Effector memory CD8-positive, alpha-beta T cell (primary cell): ENCODE measurements around the gene TMEM100.

Experiments used
- ATAC-seq: fragments of 150-1000 bp; cut with Tn5 transposase; replicated peaks from 2 replicates; pipeline ENCODE4 v1.10.0; 2021; ENCODE audit warnings: mild to moderate bottlenecking, moderate library complexity
- DNase-seq, 3 experiments: peaks; one replicate each; pipeline ENCODE4 v3.0.0; 2021
- H3K27ac Mint-ChIP-seq, 2 donors: one replicate each; pipeline ENCODE4 v1.8.0; 2022; ENCODE audit warnings: mild to moderate bottlenecking in 2 of 2, mixed read lengths in 2 of 2, moderate library complexity in 2 of 2
- H3K27me3 Mint-ChIP-seq, 2 donors: one replicate each; pipeline ENCODE4 v1.8.0; 2022; ENCODE audit warnings: mixed read lengths in 2 of 2
- H3K36me3 Mint-ChIP-seq: one replicate; pipeline ENCODE4 v1.8.0; 2022; ENCODE audit warnings: mild to moderate bottlenecking, moderate library complexity, mixed read lengths; ENCODE audit not compliant: insufficient read depth
- H3K4me1 Mint-ChIP-seq, 2 donors: one replicate each; pipeline ENCODE4 v1.8.0; 2022; ENCODE audit warnings: low read depth in 2 of 2, mixed read lengths in 2 of 2
- H3K4me3 Mint-ChIP-seq, 2 donors: one replicate each; pipeline ENCODE4 v1.8.0; 2022; ENCODE audit warnings: mild to moderate bottlenecking in 2 of 2, mixed read lengths in 2 of 2, moderate library complexity in 2 of 2
- H3K9me3 Mint-ChIP-seq, 2 donors: one replicate each; pipeline ENCODE4 v1.8.0; 2022; ENCODE audit warnings: mixed read lengths in 2 of 2

TMEM100 gene

GRCh38 chr17:55756689-55757088 lies 34.0 kb upstream of the TMEM100 start:
- ATAC-seq (no peak), DNase-seq (no peak)
- Mint-ChIP-seq H3K27me3 (no peaks in the 10 kb centered on the region), H3K4me1 (peaks cover 8 to 11% of the 10 kb centered on the region in 2 donors), H3K9me3 (no peaks in the 10 kb centered on the region), H3K4me3 (no peak overlapping the region), H3K27ac (no peak overlapping the region), H3K36me3 (no peaks in the 10 kb centered on the region)

GRCh38 chr17:55751720-55752250 lies 29.1 kb upstream of the TMEM100 start:
- H3K36me3 Mint-ChIP-seq, result no peaks in the 10 kb centered on the region
- DNase-seq (no peak), ATAC-seq (no peak)
- peak overlapping the region; percentile 77 to 84 for H3K4me3 Mint-ChIP-seq
- H3K9me3 Mint-ChIP-seq, result no peaks in the 10 kb centered on the region
- peak overlapping the region; percentile 89 to 91 for H3K27ac Mint-ChIP-seq
- H3K4me1 Mint-ChIP-seq, result peaks cover 13 to 25% of the 10 kb centered on the region in 2 donors
- H3K27me3 Mint-ChIP-seq, result peaks cover 14 to 21% of the 10 kb centered on the region in 2 donors

GRCh38 chr17:55750750-55751657 lies 28.3 kb upstream of the TMEM100 start, which contains the start of gene PCTP:
PCTP (plus strand) TSS chr17:55751051; CDS start chr17:55751104, 53 bp downstream.
- Mint-ChIP-seq H3K4me1 (peaks cover 13 to 25% of the 10 kb centered on the region in 2 donors), H3K27me3 (peaks cover 20 to 29% of the 10 kb centered on the region in 2 donors), H3K36me3 (no peaks in the 10 kb centered on the region), H3K27ac (peak within 1 kb of the TSS; percentile 89 to 91), H3K9me3 (no peaks in the 10 kb centered on the region), H3K4me3 (peak within 1 kb of the TSS; percentile 77 to 84)
- DNase-seq (peak; percentile 63 to 73 (median 70)), ATAC-seq (peak; percentile 96)

DNA sequence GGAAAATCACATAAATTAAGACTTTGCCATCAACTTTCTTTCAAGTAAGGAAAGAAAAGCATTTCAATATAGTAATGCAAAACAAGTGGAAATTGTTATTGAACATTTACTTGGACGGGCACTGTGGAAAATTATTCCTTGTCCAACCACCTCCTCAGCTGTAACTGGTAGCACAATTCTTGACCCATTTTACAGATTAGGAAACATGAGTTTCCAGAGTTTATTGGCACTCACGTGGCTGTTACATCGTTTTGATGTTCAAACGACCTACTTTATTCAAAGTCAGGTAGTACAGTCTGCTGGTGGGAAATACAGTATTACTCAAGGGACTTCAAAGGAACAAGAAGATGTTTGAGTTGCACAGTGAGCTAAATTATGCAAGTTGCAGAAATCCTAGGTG lies 27.3 kb upstream of the TMEM100 start:
- Mint-ChIP-seq H3K9me3 (no peaks in the 10 kb centered on the region), H3K4me1 (peaks cover 13 to 25% of the 10 kb centered on the region in 2 donors)
- DNase-seq, result no peak

DNA sequence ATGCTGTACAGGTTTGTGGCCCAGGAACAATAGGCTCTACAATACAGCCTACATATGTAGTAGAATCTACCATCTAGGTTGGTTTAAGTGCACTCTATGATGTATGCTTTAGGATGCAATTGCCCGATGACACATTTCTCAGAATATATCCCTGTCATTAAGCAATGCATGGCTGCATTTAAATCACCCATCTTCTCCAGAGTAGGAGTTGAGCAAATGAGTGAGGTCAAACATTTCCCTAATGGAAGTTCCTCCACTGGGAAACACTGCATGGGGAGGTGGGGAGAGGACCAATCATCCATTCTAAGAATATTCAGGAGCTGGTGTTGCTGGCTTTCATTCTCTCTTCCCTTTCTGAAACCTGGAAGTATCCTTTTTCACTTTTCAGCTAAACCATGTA lies 26.2 kb upstream of the TMEM100 start:
- no peak overlapping the region for H3K4me3 Mint-ChIP-seq
- no peaks in the 10 kb centered on the region for H3K36me3 Mint-ChIP-seq
- DNase-seq (no peak), ATAC-seq (no peak)
- no peak overlapping the region for H3K27ac Mint-ChIP-seq
- H3K4me1 Mint-ChIP-seq, result peaks cover 13 to 25% of the 10 kb centered on the region in 2 donors
- H3K9me3 Mint-ChIP-seq, result no peaks in the 10 kb centered on the region
- H3K27me3 Mint-ChIP-seq, result peaks cover 30 to 40% of the 10 kb centered on the region in 2 donors

More for the DNA sequence above, 27.3 kb upstream of the TMEM100 start:
- ATAC-seq, result no peak
- Mint-ChIP-seq H3K4me3 (peak overlapping the region; percentile 77 to 84), H3K27ac (no peak overlapping the region), H3K27me3 (peaks cover 30 to 39% of the 10 kb centered on the region in 2 donors), H3K36me3 (no peaks in the 10 kb centered on the region)

DNA sequence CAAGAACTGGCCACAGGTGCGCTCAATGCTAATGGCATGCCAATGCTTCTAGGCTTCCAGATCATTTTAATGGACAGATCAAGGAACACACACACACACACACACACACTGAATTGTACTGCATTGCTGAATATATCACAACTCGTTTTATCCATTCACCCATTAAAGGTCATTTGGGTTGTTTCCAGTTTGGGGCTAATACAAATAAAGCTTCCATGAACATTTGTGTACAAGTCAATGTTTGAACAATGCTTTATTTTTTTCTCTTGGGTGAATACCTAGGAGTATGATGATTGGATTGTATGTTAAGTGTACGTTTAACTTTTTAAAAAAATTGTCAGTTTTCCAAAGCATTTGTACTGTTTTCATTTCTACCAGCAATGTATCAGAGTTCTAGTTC lies 24.5 kb upstream of the TMEM100 start:
- peaks cover 34 to 40% of the 10 kb centered on the region in 2 donors for H3K27me3 Mint-ChIP-seq
- no peak for DNase-seq
- H3K4me1 Mint-ChIP-seq, result peaks cover 7 to 18% of the 10 kb centered on the region in 2 donors
- no peak overlapping the region for H3K27ac Mint-ChIP-seq
- no peaks in the 10 kb centered on the region for H3K9me3 Mint-ChIP-seq
- H3K4me3 Mint-ChIP-seq, result no peak overlapping the region
- no peak for ATAC-seq
- no peaks in the 10 kb centered on the region for H3K36me3 Mint-ChIP-seq

- Mint-ChIP-seq H3K4me1 (peaks cover 3 to 12% of the 10 kb centered on the region in 2 donors), H3K4me3 (no peak overlapping the region), H3K9me3 (no peaks in the 10 kb centered on the region), H3K27me3 (peaks cover 37 to 40% of the 10 kb centered on the region in 2 donors), H3K27ac (no peak overlapping the region), H3K36me3 (no peaks in the 10 kb centered on the region)
- DNase-seq, result no peak
- ATAC-seq, result no peak
Observed at GRCh38 chr17:55746466-55746865, 23.8 kb upstream of the TMEM100 start.

DNA sequence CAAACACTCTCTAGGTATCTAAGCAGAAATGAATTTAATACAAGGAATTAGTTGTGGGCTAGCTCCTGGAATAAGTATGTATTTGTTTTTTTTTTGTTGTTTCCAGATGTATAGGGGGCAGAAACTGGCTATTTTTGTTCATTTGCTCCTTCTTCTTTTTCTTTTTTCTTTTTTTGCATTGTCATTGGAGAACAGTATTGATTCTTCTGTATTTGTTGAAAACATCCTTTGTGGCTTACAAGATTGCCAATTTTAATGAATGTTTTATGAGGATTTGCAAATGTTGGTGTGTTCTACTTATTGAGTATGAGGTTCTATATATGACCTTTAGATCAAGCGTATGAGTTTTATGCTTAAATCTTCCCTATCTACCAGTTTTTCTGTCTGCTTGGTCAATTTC lies 22.6 kb upstream of the TMEM100 start:
- no peak for ATAC-seq
- Mint-ChIP-seq H3K27ac (no peak overlapping the region), H3K9me3 (no peaks in the 10 kb centered on the region), H3K4me1 (peaks cover 0 to 2% of the 10 kb centered on the region in 2 donors), H3K4me3 (no peak overlapping the region), H3K27me3 (peaks cover 37 to 40% of the 10 kb centered on the region in 2 donors), H3K36me3 (no peaks in the 10 kb centered on the region)
- DNase-seq, result no peak

DNA sequence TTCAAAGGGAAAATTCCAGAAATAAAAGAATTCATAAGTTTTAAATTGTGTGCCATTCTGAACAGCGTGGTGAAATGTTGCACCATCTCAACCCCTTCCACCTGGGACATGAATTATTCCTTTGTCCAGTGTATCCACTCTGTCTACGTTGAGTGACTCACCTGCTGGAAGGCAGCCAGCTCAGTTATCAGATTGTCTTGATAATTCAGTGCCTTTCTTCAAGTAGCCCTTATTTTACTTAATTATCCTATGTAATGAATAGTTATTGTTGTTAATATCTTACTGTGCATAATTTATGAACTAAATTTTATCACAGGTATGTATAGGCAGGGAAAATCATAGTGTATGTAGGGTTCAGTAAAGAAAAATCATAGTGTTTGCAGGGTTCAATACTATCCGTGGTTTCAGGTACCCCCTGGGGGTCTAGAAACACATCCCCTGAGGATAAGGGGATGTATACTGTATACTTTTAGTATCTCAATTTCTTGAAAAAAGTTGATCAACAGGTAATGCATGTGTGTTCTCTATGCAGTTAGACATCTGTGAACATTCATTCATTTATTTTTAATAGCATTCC lies 20.5 kb upstream of the TMEM100 start:
- Mint-ChIP-seq H3K4me3 (no peak overlapping the region), H3K36me3 (no peaks in the 10 kb centered on the region), H3K4me1 (no peaks in the 10 kb centered on the region), H3K27me3 (peaks cover 33% of the 10 kb centered on the region in 2 donors), H3K9me3 (no peaks in the 10 kb centered on the region), H3K27ac (no peak overlapping the region)
- ATAC-seq, result no peak
- DNase-seq, result no peak

DNA sequence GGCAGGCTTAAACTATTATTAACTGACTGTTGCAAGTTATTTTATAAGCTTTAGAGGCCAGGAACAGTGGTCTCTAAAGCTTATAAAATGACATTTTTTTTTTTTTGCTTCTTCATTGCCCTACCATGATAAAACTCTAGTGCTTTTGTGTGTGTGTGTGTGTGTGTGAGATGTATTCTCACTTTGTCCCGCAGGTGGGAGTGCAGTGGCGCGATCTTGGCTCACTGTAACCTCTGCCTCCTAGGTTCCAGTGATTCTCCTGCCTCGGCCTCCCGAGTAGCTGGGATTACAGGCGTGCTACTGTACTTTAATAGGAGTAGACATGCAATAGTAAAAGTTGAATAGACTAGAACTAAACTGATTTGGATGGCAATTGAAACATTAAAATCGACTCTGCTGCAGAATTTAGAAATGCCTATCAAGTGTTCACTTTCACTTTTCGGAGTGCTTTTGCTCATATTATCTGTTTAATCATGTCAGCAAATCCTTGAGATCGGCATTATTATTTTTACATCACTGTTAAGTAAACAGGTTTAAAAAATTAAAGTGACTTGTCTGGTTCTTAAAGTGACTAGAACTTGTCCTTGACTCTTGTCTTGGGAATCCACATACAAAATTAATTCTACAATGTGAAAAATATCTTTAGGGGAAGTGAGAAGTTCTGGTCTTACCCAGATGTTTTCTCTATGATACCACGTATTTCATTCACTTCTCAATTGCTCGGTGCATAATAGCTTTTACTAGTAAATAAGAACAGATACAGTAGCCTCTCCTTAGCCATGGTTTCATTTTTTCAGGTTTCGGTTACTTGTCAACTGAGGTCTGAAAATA lies 19.8 kb upstream of the TMEM100 start:
- Mint-ChIP-seq H3K27me3 (peaks cover 26 to 27% of the 10 kb centered on the region in 2 donors), H3K27ac (no peak overlapping the region), H3K4me1 (no peaks in the 10 kb centered on the region), H3K9me3 (no peaks in the 10 kb centered on the region), H3K36me3 (no peaks in the 10 kb centered on the region), H3K4me3 (no peak overlapping the region)
- ATAC-seq (no peak), DNase-seq (no peak)

DNA sequence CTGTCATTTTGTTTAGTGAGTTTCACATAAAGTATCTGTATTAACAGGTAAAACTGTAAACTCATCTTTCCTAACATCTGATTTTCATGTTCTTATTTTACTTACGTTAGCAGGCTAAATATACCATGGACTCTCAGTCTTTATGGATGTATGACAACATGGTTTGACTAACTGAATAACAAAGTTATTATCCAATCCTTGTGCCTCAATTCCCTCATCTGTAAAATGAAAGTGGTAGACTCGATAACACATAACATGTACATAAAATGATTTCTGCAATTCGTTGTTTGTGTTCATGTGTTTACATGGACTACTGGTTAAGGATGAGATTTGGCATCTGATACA lies 18.7 kb upstream of the TMEM100 start:
- ATAC-seq (no peak), DNase-seq (no peak)
- no peak overlapping the region for H3K27ac Mint-ChIP-seq
- H3K4me1 Mint-ChIP-seq, result no peaks in the 10 kb centered on the region
- no peak overlapping the region for H3K4me3 Mint-ChIP-seq
- H3K36me3 Mint-ChIP-seq, result no peaks in the 10 kb centered on the region
- H3K9me3 Mint-ChIP-seq, result no peaks in the 10 kb centered on the region
- peaks cover 14 to 22% of the 10 kb centered on the region in 2 donors for H3K27me3 Mint-ChIP-seq

DNA sequence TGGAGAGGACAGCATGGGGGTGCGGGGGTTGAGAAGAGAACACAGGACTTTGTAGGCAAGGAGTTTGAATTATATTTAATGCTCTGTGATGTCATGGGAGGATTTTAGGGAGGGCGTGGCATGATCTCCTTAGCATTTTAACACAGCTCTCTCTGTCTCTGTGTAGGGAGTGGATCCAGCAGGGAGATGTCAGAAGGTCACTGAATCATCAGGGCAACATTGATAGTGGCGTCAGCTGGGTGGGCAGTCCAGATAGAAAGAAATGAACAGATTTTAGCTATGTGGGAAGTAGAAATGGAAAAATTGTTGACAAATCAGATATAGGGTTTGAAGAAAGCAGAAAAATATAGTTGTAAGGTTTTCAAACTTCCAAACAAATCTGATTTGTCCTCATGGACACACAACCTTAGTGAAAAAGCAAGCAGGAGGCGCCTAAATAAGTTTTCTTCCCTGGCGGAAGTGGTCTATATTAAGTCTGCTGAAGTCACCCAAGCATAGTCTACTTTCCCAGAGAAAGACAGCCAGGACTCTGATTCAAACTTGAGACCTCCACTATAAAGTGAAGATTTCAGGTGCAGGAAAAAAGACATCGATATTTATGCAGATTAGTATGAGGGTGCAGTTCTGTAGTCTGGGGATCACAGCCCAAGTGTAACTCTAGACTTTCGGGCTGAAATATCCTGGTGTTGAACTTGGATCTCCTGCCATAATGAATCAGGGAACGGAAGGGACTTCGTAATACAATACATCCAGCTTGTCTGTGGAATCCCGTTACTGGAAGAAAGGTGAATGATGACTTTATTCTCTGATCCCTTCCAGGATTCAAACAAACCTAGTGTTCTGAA lies 18.1 kb upstream of the TMEM100 start:
- no peaks in the 10 kb centered on the region for H3K36me3 Mint-ChIP-seq
- DNase-seq, result no peak

More for the DNA sequence above, 18.1 kb upstream of the TMEM100 start:
- ATAC-seq, result no peak
- H3K27me3 Mint-ChIP-seq, result peaks cover 8 to 22% of the 10 kb centered on the region in 2 donors
- no peaks in the 10 kb centered on the region for H3K4me1 Mint-ChIP-seq
- H3K9me3 Mint-ChIP-seq, result no peaks in the 10 kb centered on the region
- no peak overlapping the region for H3K4me3 Mint-ChIP-seq
- H3K27ac Mint-ChIP-seq, result no peak overlapping the region
